ENCODE results near the gene NXT1. TPM values are rescaled to one million over a fixed set of nuclear protein-coding genes. Genes with fewer than 3 reads are reported as not detected.

The NXT1 gene
- total RNA-seq, 4 donors from 2014 or later, result 18.3 to 64.5 (median 43.9) TPM

GRCh38 chr20:23369072-23369823, 18.7 kb downstream of the NXT1 start:
- peaks cover 67% of the 10 kb centered on the region for H3K36me3 ChIP-seq

GRCh38 chr20:23370274-23370673, 19.7 kb downstream of the NXT1 start:
- Histone ChIP-seq H3K36me3 (peaks cover 69% of the 10 kb centered on the region), H3K27me3 (no peaks in the 10 kb centered on the region), H3K4me1 (peaks cover 20% of the 10 kb centered on the region), H3K4me3 (no peak overlapping the region), H3K27ac (no peak overlapping the region), H3K9me3 (no peaks in the 10 kb centered on the region)
- WGBS, result 92% methylated on average over 5 of the region's 5 CpGs
- TF ChIP-seq POLR2AphosphoS5 (IDR thresholded peaks at IDR 0.05) (no peak), CTCF (IDR thresholded peaks at IDR 0.05) (no peak), POLR2A (IDR thresholded peaks at IDR 0.05) (no peak), EP300 (IDR thresholded peaks at IDR 0.05) (no peak)
- DNase-seq (ENCODE audit: low spot score in 2 of 2), result no peak

More at GRCh38 chr20:23369072-23369823, 18.7 kb downstream of the NXT1 start:
- Histone ChIP-seq H3K27ac (no peak overlapping the region), H3K4me1 (peaks cover 20% of the 10 kb centered on the region), H3K9me3 (no peaks in the 10 kb centered on the region), H3K4me3 (no peak overlapping the region), H3K27me3 (no peaks in the 10 kb centered on the region)
- WGBS, result 97% methylated on average over 14 of the region's 14 CpGs
- TF ChIP-seq EP300 (IDR thresholded peaks at IDR 0.05) (no peak), POLR2AphosphoS5 (IDR thresholded peaks at IDR 0.05) (no peak), CTCF (IDR thresholded peaks at IDR 0.05) (no peak), POLR2A (IDR thresholded peaks at IDR 0.05) (no peak)
- DNase-seq (ENCODE audit: low spot score in 2 of 2), result no peak

- WGBS, result 77% methylated on average over 3 of the region's 3 CpGs
- DNase-seq (ENCODE audit: low spot score in 2 of 2), result no peak
- Histone ChIP-seq H3K4me1 (peaks cover 15% of the 10 kb centered on the region), H3K27ac (no peak overlapping the region), H3K27me3 (no peaks in the 10 kb centered on the region), H3K9me3 (no peaks in the 10 kb centered on the region), H3K4me3 (no peak overlapping the region), H3K36me3 (peaks cover 70% of the 10 kb centered on the region)
- no peak for TF ChIP-seq POLR2AphosphoS5 (IDR thresholded peaks at IDR 0.05)
- no peak for TF ChIP-seq EP300 (IDR thresholded peaks at IDR 0.05)
- no peak for TF ChIP-seq POLR2A (IDR thresholded peaks at IDR 0.05)
- TF ChIP-seq CTCF (IDR thresholded peaks at IDR 0.05), result no peak
Measured at GRCh38 chr20:23370873-23371272, 20.3 kb downstream of the NXT1 start.

GRCh38 chr20:23371496-23371895, 20.9 kb downstream of the NXT1 start:
- no peak for DNase-seq (ENCODE audit: low spot score in 2 of 2)
- Histone ChIP-seq H3K4me1 (peaks cover 9% of the 10 kb centered on the region), H3K9me3 (no peaks in the 10 kb centered on the region), H3K27ac (no peak overlapping the region), H3K27me3 (no peaks in the 10 kb centered on the region), H3K4me3 (no peak overlapping the region), H3K36me3 (peaks cover 76% of the 10 kb centered on the region)
- whole genome bisulfite sequencing, result 76% methylated on average over 4 of the region's 4 CpGs
- TF ChIP-seq EP300 (IDR thresholded peaks at IDR 0.05), result no peak
- no peak for TF ChIP-seq POLR2A (IDR thresholded peaks at IDR 0.05)
- no peak for TF ChIP-seq CTCF (IDR thresholded peaks at IDR 0.05)
- no peak for TF ChIP-seq POLR2AphosphoS5 (IDR thresholded peaks at IDR 0.05)

GRCh38 chr20:23374441-23374840, 23.9 kb downstream of the NXT1 start:
- Histone ChIP-seq H3K4me3 (no peak overlapping the region), H3K4me1 (no peaks in the 10 kb centered on the region), H3K27ac (no peak overlapping the region), H3K9me3 (no peaks in the 10 kb centered on the region), H3K27me3 (no peaks in the 10 kb centered on the region), H3K36me3 (peaks cover 87% of the 10 kb centered on the region)
- DNase-seq (ENCODE audit: low spot score in 2 of 2), result no peak
- WGBS, result 91% methylated on average over 5 of the region's 5 CpGs
- no peak for TF ChIP-seq CTCF (IDR thresholded peaks at IDR 0.05)
- TF ChIP-seq POLR2AphosphoS5 (IDR thresholded peaks at IDR 0.05), result no peak
- TF ChIP-seq POLR2A (IDR thresholded peaks at IDR 0.05), result no peak
- no peak for TF ChIP-seq EP300 (IDR thresholded peaks at IDR 0.05)
